Stimulated activated CD4-positive, alpha-beta T cell treated with anti-CD3 and anti-CD28 coated beads, Interleukin-12 subunit alpha, Interleukin-12 subunit beta, amount 100 ng/mL, for 48 hours (primary cell): ENCODE measurements around the gene PROK2.
A peak's percentile ranks its signal among the peaks of the same experiment; 100 is the strongest.

Source experiments
- DNase-seq, 3 donors: peaks; one replicate each; pipeline ENCODE4 v3.0.0-alpha.2; 2020; ENCODE audit warnings: low read depth in 2 of 3, low spot score in 1 of 3

Gene PROK2

DNA sequence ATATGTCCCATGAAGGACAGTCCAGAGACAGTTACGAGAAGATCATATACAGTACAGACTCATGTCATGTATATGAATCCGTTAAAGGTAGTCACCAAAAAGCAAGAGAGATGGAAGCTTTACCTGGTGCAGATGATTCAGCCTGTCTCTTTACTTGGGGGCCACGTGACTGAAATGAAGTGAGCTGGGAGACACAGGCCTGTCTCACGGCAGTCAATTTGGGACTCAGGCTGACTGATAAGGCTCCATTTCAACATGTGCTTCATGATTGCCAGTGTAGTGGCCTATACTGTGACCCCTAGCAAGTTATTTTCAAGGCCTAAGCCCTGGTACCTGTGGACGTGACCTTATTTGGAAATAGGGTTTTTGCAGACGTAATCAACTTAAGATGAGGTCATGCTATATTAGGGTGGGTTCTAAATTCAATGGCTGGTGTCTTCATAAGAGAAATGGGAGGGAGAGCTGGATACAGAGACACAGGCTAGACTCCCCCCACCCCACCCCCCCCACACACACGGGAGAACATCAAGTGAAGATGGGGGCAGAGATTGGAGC is 3.0 kb upstream of the PROK2 start:
- DNase-seq, result no peak

GRCh38 chr3:71786551-71786950 is 1.6 kb upstream of the PROK2 start:
- no peak for DNase-seq

DNA sequence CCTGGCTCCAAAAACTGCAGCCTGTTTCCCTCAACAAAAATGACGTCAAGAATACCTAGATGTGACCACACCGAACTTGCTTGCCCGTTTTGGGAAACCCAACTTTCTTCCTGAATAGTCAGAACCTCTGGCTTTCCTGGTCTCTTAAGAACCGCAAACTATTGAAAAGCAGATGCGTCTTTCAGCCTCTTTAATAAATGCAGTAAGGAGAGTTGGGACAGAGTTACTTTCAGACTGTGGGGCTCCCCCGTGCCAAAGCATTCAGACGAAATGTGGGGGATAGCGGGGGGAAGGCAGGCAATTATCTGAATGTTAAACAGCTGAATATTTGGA is 1.2 kb upstream of the PROK2 start:
- no peak for DNase-seq

DNA sequence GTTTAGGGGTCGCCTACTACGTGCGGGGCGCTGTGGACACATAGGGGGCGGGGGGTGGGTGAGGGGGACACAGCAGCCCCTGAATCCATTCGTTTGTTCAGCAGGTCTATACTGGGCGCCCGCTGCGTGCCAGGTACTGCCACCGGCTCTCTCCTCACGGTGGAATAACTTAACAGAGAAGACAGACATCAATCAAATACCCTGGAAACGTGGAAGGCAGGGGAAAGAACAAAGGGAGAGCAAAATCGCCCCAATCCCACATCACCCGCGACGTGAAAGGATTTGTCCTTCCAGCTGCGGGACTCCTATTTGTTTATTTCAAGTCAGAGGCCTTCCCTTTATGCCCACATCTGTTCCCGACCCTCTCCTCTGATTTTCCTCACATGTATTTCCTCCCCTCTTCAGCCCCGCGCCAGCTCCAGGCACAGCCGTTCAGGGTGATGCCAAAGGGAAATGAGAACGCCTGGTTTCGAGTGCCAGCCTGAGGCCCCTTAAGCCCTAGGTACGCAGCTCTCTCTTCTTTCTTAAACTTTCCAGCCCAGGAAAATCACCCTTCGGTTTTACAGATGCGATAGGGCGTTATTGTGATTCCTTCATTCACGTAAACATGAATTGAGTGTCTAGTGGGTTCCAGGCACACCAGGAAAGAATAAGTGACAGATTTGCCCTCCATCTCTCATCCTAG is 726 bp upstream of the PROK2 start:
- no peak for DNase-seq

GRCh38 chr3:71784201-71784913 is 591 bp downstream of the PROK2 start:
- DNase-seq, result peak in 1 of 3 donors; percentile 10

DNA sequence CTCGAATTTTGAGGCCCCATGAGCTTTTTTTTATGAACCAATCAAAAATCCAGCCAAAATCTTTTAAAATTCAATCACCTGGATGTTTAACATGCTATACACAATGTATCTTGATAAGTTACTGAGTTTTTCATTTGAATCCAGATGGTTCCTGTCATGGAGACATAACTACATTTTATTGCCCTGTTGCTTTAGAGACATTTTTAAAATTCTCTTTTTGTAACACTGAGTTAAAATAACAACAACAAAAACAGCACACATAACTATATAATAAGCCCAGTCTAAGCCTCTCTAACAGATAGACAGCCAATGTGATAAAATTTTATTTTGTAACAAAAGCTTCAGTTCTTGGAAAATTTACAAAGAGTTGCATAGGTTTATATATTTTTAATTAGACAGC is 1.8 kb downstream of the PROK2 start:
- no peak for DNase-seq

DNA sequence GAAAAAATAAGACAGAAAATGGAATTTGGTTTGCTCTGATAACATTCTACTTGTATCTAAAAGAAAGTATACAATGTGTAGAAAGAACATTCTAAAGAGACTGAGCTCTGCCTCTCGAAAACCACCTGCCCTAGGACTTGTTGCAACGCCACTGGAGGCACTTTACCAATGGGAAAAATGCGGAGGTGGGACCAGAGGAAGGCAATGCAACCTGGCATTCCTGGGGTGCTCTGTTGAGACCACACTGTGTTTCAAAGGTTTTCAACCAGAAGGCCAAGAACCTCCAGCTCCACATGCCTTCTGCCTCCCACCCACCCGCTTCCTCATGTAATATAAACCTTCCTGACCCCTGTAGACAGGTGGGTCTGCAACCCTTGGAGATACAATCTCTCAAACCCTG is 4.5 kb downstream of the PROK2 start:
- DNase-seq, result no peak

DNA sequence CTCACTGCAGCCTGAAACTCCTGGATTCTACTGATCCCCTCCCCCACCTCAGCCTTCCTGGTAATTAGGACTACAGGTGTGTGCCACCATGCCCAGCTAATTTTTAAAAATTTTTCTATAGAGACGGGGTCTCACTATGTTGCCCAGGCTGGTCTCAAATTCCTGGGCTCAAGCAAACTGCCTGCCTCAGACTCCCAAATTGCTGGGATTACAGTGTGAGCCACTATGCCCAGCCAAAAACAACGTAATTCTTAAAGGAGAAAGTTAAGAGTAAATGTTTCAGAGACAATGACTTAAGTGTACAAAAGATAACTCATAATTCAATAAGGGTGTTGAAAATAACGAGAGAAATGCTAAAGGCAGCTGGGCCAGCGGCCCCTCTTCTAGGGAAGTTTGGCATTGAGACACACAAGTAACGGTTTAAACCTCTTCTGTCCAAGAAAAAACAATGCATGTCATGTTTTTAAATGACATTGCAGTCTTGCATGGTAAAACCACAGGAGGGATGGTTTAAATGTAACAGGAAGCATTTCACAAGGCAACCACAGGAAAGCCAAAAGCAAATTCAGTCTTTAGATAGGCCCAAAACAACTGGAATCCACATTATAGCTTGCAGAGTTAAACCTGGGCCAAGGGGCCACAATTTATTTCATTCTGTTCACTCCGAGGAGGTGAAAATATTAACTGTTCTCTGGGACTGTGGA is 5.1 kb downstream of the PROK2 start:
- no peak for DNase-seq

GRCh38 chr3:71778353-71778752 is 6.6 kb downstream of the PROK2 start:
- DNase-seq, result no peak

DNA sequence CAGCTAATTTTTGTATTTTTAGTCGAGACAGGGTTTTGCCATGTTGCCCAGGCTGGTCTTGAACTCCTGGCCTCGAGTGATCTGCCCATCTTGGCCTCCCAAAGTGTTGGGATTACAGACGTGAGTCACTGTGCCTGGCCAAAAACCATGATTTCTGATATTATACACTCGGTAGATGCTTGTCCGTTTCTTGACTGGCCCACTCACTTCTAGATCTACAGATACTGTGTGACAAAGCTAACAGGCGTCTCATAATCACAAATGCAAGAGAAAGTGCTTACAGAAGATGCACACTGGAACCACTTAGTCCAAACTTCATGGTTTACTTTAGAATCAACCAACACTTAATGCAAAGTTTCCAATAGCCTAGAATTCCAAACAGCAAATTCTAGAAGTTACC is 8.4 kb downstream of the PROK2 start:
- DNase-seq, result no peak

DNA sequence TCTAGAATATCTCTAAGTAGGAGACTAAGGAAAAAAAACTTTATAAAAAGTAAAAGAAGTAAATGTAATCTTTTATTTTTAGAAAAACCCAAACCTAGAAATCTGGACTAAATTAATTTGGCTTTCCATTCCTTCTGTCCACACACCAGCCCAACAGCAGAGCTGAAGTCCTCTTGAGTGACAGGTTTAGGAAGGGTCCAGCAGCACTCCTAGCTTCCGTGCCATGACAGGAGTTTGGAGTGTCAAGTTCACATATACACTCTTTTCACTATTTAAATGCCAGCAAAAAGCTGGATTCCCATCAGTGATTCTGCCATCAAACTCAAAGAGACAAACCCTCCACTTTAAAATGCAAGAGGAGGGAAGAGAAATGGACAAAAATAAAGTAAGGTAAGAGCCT is 13.1 kb downstream of the PROK2 start:
- no peak for DNase-seq

- DNase-seq, result no peak
Measured at GRCh38 chr3:71771126-71771525, 13.8 kb downstream of the PROK2 start.

DNA sequence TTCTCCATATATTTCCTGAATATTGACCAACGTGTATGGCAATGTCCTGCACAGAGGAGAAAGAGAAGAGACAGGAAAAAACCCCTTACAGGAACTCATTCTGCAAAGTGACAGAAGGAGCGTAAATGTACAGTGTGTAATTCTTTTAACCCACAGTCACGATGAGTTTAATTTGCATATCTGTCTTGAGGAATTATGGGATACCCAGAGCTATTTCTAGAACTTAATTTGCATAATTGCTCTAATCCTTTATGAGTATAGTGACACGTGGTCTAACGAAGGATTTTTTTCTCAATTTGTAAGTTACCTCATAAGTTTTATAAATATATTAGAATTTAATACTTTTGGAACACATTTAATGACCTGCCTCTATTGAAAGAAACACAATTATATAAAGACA is 21.5 kb downstream of the PROK2 start:
- DNase-seq, result no peak

DNA sequence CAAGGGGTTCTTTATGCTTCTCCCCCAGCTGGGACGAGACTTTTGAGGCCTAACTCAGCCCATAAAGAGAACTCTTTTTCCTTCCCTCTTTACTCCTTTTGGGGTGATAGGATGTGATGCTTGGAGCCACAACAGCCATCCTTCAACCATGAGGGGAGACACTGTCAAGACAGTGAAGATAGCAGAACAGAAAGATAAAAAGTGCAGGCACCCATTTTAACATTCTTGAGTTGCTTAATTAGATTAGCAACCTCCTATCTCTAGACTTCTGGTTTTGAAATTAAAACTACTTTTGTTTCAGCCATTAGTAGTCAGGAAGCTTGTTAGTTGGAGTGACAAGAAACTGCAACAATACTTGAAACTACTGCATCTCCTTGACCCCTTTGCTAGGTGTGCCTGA is 24.8 kb downstream of the PROK2 start:
- DNase-seq, result no peak

DNA sequence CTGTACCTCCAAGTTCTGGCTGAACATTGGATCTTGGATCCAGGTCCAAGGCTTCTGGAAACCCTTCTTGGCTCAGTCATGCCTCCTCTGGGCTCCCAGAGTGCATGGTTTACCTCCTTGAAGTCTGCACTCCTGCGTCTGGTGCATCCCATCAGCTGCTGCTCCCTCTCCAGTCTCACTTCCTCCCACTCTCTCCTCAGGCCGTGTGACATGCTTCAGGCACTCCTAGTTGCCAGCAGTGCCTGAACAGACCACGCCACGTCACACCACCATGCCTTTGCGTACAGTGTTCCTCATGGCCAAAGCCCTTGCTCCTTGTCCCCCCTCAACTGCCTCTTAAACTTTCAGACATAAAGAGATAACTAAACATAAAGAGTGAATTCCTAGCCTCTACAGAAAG is 25.5 kb downstream of the PROK2 start:
- no peak for DNase-seq

GRCh38 chr3:71758091-71758490 is 26.9 kb downstream of the PROK2 start:
- no peak for DNase-seq

DNA sequence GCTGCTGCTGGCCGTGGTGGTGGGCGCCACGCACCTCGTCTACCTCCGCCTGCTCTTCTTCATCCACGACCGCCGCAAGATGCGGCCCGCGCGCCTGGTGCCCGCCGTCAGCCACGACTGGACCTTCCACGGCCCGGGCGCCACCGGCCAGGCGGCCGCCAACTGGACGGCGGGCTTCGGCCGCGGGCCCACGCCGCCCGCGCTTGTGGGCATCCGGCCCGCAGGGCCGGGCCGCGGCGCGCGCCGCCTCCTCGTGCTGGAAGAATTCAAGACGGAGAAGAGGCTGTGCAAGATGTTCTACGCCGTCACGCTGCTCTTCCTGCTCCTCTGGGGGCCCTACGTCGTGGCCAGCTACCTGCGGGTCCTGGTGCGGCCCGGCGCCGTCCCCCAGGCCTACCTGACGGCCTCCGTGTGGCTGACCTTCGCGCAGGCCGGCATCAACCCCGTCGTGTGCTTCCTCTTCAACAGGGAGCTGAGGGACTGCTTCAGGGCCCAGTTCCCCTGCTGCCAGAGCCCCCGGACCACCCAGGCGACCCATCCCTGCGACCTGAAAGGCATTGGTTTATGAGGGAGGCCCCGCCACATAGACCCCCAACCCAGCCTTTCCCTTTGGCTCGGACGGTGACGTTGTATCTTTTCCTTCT is 30.2 kb downstream of the PROK2 start:
- DNase-seq, result no peak

DNA sequence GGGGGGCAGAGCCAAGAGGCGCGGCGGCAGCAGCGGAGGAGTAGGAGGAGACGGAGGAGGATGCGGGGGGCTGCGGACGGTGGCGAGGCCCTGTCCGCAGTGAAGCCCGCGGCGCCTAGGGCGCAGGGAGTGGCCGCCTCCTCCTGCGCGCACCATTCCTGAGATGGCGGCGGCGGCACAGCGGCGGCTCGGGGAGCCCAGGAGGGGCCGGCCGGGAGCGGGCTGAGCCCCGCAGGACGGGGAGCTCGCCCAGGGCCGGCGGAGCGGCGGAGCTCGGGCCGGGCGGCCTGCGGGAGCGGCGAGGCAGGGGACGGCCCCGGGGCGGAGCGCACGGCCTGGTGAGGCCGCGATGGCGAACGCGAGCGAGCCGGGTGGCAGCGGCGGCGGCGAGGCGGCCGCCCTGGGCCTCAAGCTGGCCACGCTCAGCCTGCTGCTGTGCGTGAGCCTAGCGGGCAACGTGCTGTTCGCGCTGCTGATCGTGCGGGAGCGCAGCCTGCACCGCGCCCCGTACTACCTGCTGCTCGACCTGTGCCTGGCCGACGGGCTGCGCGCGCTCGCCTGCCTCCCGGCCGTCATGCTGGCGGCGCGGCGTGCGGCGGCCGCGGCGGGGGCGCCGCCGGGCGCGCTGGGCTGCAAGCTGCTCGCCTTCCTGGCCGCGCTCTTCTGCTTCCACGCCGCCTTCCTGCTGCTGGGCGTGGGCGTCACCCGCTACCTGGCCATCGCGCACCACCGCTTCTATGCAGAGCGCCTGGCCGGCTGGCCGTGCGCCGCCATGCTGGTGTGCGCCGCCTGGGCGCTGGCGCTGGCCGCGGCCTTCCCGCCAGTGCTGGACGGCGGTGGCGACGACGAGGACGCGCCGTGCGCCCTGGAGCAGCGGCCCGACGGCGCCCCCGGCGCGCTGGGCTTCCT is 31.0 kb downstream of the PROK2 start, which contains the start of gene GPR27:
GPR27 (plus strand) TSS at position 155 of the 909 bp plus-strand sequence; CDS start at position 350, 195 bp downstream.
- DNase-seq, result peak in 1 of 3 donors; percentile 16

DNA sequence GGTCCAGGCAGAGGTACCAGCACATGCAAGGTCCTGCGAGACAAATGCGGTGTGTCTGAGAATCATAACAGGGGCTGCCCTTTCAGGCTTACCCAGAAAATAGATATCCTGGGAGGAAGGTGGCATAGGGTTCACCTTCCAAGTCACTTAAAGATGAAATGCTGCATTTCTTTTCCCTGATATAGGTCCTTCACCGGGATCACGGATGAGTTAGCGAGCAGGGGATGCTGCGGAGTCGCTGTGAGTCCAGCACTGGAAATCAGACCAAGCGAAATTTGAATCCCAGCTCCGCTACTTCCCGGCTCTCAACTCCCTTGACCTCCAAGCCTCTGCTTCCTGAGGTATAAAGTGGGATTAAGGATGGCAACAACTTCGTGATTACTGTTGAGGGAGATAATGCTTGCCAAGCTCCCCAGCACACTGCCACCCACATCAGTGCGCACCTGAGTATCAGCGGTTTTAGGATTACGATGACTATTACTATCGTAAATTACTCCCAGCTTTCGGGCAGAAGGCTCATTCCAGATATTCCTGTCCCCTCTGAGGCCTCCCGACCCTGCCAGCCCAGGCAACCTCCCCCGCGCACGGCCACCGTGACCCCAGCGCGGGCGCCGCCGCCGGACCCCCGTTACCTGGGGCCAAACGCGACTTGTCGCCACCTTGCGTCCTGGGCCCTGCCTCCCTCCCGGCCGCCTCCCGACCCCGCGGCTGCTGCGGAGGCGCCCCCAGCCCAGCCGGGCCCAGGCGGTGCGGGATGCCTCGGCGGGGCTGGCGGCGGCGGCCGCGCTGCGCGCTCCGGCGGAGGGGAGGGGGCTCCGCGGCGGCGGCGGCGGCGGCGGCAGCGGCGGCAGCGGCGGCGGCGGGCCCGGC is 31.9 kb downstream of the PROK2 start:
- DNase-seq, result no peak

- no peak for DNase-seq
Measured at GRCh38 chr3:71751602-71752001, 33.3 kb downstream of the PROK2 start.
